8988T (cell line): ENCODE data around the gene RAB40C.

Source experiments
- DNase-seq: peaks from one replicate; pipeline ENCODE4 v3.0.0; 2011

Gene RAB40C

DNA sequence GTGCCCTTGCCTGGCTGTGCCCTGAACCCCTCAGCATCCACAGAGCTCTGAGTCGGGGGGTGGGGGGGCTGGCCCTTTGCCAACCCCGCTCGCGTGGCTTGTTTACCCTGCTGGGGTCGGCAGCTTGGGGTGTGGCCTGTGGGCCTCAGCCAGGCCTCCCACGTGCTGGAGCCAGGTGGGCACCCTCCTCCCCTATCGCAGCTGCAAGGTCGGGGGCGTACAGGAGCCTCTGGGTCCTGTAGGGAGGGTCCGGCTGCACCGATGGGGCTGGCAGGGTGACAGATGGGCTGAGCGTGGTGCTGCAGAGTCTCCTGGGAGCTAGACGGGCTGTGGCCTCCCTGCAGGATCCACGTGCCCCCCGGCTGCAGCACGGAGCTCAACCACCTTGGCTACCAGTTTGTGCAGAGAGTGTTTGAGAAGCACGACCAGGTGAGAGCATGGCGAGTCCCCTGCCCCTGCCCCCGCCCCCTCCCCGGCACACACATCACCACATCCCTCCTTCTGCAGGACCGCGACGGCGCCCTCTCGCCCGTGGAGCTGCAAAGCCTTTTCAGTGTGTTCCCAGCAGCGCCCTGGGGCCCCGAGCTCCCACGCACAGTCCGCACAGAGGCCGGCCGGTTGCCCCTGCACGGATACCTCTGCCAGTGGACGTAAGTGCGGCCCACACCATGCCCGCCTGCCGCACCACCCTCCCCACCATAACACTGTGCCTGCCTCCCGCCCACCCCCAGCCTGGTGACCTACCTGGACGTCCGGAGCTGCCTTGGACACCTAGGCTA is 81.7 kb downstream of the RAB40C start:
- no peak for DNase-seq

DNA sequence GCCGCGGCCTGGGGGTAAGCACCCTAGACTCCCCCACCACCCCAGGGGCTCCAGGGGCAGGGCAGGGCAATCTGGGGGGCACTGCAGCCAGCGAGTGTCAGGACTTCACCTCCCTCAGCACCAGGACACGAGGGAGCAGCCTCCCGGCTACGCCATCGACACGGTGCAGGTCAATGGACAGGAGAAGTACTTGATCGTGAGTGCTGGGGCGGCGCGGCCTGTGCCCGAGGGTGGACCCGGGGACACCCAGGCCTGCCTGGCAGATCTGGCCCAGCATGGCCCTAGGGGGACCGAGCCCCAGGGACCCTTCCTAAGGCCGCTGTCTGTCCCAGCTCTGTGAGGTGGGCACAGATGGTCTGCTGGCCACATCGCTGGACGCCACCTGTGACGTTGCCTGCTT is 82.5 kb downstream of the RAB40C start:
- DNase-seq: no peak

DNA sequence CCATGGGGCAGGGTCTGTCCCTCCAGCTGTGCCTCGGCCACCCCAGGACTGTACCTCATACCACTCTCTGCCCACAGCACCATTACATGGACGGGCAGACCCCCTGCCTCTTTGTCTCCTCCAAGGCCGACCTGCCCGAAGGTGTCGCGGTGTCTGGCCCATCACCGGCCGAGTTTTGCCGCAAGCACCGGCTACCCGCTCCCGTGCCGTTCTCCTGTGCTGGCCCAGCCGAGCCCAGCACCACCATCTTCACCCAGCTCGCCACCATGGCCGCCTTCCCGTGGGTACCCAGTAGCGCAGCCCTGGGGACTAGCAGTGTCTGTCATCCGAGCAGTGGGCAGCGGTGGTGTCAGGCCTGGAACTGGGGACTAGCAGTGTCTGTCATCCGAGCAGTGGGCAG is 83.0 kb downstream of the RAB40C start:
- DNase-seq: no peak

DNA sequence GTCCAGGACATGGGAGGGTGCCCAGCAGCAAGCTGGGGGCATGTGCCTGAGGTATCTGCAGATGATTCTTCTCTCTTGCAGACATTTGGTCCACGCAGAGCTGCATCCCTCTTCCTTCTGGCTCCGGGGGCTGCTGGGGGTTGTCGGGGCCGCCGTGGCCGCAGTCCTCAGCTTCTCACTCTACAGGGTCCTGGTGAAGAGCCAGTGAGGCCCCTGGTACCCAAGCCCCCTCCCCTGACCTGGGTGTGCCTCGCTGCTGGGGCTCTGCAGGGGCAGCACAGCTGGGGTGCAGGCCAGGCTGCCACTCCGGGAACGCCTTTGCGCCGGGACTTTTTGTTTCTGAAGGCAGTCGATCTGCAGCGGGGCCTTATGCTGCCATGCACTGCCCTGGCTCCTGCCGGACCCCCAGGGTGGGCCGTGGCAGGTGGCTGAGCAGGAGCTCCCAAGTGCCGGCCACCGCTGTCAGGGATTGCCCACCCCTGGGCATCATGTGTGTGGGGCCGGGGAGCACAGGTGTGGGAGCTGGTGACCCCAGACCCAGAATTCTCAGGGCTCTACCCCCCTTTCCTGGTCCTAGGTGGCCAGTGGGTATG is 83.6 kb downstream of the RAB40C start:
- no peak for DNase-seq

DNA sequence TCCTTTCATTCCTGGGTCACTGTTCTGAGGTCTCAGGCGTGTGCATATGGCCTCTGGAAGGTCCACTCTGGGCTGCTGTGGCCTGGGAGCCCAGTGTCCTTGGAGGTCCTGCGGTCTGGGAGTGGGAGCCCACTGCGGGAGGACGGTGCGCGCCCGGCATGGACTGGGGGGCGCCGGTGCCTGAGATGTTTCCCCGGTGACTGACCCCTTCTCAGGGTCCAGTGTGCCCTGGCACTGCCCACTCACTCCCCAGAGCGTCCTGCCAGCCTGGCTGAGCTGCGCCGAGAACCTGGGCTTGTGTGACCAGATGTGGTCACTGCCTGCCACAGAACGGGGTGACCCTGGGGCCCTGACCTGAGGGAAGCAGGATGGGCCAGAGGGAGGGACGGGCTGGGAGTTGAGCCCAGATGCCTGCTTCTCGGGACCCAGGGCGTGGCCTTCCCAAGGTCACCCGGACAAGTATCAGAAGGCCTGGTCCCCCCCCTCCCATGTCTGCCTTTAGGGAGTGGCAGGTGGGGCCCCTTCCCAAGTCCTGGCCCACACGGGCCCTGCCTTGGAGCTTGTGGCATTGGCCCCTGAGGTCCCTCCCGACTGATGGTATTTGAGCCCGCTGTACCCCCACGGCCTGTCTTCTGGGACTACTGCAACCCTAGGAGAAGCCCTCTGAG is 84.5 kb downstream of the RAB40C start:
- no peak for DNase-seq

DNA sequence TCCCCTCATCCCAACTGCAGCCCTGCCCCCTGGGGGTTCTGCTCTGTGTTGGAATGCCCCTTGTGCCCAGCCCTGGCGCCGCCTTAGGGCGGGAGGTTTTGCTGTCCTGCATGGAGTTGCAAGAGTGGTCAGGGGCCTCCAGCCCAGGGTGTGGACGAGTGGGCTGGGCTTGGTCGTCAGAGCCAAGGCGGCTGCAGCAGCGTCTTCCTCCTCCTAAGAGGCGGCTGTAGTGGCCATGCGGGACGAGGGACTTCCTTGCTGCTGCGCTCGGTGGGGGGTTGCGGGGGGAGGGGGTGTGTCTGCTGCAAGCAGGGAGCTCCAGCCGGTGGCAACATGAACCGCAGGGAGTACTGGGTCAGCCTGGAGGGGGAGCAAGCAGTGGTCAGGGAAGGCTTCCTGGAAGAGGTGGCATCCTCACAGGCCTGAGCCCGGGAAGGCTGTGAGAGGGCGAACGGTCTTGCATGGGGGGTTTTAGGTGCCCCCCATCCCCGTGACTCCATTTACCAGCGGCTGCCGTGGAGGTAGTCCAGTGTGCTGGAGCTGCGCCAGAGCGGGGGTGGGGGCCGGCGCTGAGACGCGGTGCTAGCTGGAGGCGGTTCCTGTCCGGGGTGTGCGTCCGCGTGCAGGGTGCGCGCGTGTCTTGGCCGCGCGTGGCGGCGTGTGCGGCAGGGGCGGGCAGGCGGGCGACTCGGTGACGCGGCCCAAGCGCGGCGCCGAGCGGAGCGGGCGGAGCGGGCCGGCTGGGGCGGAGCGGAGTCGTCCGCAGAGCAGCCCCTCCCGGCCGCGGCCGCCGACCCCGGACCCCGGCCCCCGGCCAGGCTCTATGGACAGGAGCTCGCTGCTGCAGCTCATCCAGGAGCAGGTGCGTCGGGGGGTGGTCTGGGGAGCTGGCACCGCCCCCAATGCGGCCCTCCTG is 85.4 kb downstream of the RAB40C start, which contains the start of gene RHBDL1:
TSS of gene RHBDL1 (plus strand) at position 704 of the 916 bp plus-strand sequence. CDS start at position 824, 120 bp downstream.
- DNase-seq: no peak

DNA sequence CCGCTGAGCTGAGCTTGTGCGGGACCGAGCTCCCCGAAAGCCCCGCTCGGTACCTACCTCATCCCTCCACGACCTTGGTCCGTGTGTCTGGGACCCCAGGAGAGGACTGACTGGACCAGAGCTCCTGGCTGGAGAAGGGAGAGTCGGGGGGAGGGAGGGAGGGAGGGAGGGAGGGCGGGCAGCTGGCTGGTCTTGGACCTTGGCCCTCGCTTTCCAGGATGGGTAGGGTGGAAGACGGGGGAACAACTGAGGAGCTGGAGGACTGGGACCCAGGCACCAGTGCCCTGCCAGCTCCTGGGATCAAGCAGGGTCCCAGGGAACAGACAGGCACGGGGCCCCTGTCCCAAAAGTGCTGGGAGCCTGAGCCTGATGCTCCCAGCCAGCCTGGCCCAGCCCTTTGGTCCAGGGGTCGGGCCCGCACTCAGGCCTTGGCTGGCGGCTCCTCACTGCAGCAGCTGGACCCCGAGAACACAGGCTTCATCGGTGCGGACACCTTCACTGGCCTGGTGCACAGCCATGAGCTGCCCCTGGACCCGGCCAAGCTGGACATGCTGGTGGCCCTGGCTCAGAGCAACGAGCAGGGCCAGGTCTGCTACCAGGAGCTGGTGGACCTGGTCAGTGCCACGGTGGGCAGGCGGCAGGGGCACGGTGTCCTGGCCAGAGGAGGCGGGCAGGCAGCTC is 86.2 kb downstream of the RAB40C start:
- no peak for DNase-seq

DNA sequence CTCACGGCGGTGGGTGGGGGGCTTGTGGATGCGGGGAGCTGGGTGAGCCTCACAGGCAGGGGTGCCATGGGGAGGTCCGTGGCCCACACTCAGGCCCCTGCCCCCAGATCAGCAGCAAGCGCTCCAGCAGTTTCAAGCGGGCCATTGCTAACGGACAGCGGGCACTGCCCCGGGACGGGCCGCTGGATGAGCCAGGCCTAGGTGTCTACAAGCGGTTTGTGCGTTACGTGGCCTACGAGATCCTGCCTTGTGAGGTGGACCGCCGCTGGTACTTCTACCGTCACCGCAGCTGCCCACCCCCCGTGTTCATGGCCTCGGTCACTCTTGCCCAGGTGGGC is 86.7 kb downstream of the RAB40C start:
- DNase-seq: no peak

DNA sequence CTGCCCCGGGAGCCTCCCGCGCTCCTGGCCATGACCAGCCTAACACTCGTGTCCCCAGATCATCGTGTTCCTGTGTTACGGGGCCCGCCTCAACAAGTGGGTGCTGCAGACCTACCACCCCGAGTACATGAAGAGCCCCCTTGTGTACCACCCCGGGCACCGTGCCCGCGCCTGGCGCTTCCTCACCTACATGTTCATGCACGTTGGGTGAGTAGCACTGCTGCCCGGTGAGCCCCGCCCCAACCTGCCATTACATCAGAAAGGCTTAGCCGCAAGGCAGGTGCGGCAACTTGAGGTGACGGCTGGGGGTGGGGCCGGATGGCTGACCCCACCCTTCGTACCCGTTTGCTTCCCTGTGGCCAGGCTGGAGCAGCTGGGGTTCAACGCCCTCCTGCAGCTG is 87.0 kb downstream of the RAB40C start:
- no peak for DNase-seq

DNA sequence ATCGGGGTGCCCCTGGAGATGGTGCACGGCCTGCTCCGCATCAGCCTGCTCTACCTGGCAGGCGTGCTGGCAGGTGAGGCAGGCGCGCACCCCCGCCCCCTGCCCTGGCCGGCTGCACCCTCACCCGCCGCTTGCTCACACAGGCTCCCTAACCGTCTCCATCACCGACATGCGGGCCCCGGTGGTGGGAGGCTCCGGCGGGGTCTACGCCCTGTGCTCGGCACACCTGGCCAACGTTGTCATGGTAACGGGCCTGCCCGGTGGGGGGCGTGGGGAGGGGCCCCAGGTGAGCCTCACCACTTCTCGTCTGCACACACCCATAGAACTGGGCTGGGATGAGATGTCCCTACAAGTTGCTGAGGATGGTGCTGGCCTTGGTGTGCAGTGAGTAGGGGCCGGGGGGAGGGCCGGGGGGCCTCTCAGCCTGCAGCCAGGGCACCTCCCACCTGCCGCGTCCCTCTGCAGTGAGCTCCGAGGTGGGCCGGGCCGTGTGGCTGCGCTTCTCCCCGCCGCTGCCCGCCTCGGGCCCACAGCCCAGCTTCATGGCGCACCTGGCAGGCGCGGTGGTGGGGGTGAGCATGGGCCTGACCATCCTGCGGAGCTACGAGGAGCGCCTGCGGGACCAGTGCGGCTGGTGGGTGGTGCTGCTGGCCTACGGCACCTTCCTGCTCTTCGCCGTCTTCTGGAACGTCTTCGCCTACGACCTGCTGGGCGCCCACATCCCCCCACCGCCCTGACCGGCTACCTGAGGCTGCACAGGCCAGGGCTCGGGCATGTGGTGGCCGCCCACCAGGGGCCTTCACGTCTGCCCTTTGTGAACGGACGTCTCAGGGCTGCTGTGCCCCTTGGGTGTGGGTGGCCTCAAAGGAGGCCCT is 87.7 kb downstream of the RAB40C start:
- DNase-seq: no peak

DNA sequence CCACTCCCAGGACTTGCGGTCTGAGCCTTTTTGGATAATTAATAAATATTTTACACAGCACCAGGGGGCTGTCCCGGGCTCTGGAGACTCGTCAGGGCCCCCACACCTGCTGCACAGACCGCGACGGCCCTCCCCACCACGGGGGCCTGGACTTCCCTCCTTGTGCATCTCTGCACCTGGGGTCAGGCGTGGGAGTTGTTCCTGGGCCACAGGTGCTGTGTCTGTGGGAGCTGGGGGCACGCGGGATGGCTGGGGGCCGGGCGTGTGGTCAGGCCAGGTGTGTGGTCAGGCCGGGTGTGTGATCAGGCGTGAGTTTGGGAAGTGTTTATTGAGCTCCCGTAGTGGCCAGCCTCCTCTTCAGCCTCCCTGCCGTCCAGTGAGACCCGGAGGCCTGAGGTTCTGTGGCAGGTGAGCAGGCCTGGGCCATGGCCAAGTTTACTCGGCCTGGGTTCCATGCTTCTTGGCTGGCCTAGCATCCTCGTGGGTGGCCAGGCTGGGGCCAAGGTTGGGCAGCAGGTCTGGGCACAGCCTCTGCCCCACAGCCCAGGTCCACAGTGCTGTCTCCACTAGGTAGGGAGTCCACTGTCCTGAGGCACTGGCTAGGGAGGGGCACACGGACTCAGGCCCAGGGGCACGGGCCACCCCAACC is 88.5 kb downstream of the RAB40C start:
- DNase-seq: no peak
